ENCODE measurements around the gene GARNL3.

DNA sequence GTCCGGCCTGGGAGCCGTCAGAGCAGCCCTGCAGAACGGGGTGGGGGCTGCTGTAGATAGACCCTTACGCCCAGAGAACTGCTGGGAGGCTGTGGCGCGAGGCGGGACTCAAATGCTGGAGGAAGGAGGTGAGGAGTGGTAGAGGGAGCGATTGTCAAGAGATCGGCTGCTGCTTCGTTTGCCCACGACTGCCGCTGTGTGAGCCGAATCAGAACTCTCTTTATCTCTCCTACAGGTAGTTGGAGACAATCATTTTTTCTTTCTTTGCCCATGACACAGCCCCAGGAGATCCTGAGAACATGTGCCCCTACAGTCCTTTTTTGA is 160.1 kb downstream of the GARNL3 start:
- no peak for TF ChIP-seq POLR2A (IDR thresholded peaks at IDR 0.05)
- TF ChIP-seq, protein P1, sequence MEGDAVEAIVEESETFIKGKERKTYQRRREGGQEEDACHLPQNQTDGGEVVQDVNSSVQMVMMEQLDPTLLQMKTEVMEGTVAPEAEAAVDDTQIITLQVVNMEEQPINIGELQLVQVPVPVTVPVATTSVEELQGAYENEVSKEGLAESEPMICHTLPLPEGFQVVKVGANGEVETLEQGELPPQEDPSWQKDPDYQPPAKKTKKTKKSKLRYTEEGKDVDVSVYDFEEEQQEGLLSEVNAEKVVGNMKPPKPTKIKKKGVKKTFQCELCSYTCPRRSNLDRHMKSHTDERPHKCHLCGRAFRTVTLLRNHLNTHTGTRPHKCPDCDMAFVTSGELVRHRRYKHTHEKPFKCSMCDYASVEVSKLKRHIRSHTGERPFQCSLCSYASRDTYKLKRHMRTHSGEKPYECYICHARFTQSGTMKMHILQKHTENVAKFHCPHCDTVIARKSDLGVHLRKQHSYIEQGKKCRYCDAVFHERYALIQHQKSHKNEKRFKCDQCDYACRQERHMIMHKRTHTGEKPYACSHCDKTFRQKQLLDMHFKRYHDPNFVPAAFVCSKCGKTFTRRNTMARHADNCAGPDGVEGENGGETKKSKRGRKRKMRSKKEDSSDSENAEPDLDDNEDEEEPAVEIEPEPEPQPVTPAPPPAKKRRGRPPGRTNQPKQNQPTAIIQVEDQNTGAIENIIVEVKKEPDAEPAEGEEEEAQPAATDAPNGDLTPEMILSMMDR (IDR thresholded peaks at IDR 0.05): no peak
